Right lobe of liver (tissue), 4 donors: Measurements from ENCODE around the gene CATSPER1.

Source experiments
- POLR2A ChIP-seq: fragments of 450-650 bp; IDR thresholded peaks from one replicate; pipeline ENCODE4 v1.6.1; 2017; ENCODE audit warnings: antibody characterized with exemption, mild to moderate bottlenecking
- TF ChIP-seq, protein P1 (sequence below), 4 donors: fragments of 200-600 bp in 3 of 4; fragments of 450-650 bp in 1 of 4; IDR thresholded peaks; one replicate each; pipeline versions ENCODE4 v1.5.1 to v1.8.0; 2016 to 2022; ENCODE audit warnings: antibody characterized with exemption in 4 of 4, mild to moderate bottlenecking in 2 of 4
- donor health status: DM: no; HTN: no; CAD: no.
- donor health status: DM: no; HTN: no; CAD: no.
- donor health status: DM: no; HTN: yes; CAD: no.

- TF ChIP-seq, protein P1, sequence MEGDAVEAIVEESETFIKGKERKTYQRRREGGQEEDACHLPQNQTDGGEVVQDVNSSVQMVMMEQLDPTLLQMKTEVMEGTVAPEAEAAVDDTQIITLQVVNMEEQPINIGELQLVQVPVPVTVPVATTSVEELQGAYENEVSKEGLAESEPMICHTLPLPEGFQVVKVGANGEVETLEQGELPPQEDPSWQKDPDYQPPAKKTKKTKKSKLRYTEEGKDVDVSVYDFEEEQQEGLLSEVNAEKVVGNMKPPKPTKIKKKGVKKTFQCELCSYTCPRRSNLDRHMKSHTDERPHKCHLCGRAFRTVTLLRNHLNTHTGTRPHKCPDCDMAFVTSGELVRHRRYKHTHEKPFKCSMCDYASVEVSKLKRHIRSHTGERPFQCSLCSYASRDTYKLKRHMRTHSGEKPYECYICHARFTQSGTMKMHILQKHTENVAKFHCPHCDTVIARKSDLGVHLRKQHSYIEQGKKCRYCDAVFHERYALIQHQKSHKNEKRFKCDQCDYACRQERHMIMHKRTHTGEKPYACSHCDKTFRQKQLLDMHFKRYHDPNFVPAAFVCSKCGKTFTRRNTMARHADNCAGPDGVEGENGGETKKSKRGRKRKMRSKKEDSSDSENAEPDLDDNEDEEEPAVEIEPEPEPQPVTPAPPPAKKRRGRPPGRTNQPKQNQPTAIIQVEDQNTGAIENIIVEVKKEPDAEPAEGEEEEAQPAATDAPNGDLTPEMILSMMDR (IDR thresholded peaks at IDR 0.05), result no peak
- TF ChIP-seq POLR2A, result no peak
Measured at GRCh38 chr11:66075273-66075672, 49.0 kb upstream of the CATSPER1 start.
